CD4-positive, alpha-beta T cell treated with Interleukin-15 for 1 hour (primary cell): Measurements from ENCODE around the gene C1orf115.
A peak's percentile ranks its signal among the peaks of the same experiment; 100 is the strongest.
"Not testable (repeated sequence)": the region's sequence is repeated elsewhere in the genome, so short reads cannot be mapped to it uniquely, and the experiment has no call there.

Experiments
- DNase-seq: peaks from one replicate; pipeline ENCODE4 v3.0.0-alpha.2; 2020

C1orf115 gene

DNA sequence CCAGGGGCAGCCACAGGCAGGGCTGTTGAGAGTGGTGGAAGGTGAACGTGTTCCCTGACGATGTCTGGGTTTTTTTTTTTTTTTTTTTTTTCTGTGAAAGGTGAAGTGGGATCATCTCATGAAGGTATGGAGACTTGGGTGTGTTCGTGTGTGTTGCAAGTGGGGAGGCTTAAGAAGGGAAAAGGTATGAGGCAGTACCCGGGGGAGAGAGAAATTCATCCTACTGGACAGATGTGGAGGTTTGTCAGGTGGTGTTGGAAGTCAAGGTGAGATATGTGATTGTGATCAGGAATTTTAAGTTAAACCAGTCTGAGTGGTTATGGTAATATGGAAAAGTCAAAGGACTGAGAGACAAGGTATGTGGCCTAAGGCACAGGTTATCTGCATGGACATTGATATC, 5.3 kb downstream of the C1orf115 start:
- DNase-seq: no peak

DNA sequence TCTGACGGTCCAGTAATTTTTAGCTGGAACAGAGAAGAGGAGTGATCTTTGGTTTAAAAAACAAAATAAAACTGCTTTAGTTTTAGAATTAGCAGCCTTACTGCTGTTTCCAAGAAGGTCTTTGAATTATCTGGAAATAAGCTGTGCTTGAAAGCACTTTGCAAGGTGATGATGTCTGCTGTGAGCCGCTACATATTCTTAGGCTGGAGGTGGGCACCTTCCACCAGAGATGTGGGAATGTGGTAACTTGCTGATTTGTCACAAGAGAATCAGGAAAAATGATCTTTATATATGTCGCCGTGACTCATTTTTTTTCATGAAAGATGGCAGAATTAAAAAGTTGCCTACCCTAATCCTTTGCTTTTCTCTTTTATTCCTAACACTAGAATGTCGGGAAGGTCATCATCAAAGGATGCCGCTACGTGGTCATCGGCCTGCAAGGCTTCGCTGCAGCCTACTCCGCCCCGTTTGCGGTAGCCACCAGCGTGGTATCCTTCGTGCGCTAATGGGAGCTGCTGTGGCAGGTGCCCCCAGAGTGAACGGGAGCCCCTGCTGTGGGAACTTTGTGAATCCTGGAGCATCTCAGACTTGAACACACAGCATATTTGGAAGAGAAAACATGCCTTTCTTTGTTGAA, 6.2 kb downstream of the C1orf115 start:
- DNase-seq: no peak

GRCh38 chr1:220696863-220697231, 6.7 kb downstream of the C1orf115 start:
- DNase-seq: no peak

- DNase-seq: no peak
Measured at GRCh38 chr1:220697326-220697725, 7.2 kb downstream of the C1orf115 start.

DNA sequence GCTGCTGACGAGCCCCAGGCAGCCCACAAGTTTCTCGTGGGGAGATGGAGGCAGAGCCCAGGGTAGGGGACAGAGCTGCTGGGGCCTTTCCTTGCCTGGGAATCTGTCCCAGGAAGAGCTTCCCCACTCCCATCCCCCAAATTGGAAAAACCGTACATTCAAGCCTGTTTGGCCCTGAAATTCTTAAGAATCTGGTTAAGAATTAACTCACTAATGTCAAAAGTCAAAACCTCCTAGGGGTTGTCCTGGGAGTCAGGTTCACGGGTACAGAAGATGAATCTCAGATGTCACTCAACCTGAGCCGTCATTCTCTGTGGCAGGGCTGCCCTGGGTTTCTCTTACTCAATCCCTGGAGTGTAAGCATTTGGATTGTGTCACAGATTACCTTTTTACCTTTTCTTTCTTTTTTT, 8.4 kb downstream of the C1orf115 start:
- no peak for DNase-seq

DNA sequence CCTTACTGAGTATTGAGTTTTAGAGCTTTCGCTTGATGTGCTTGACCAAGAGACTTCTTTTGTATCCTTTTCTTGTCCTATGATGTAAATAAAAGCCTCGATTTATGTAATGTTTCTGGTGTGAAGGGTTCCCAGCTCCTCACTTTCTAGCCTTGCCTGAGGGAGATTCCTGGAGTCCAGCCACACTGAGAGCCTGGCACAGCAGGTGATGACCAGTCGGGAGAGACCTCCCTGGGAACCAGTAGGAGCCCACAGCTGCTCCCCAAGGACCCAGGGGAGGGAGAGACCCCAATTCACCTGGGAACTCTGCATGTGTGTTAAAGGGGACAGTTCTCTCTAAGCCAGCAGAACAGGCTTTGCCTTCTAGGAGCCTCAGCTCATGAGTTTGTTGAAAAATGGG, 8.9 kb downstream of the C1orf115 start:
- DNase-seq: no peak

DNA sequence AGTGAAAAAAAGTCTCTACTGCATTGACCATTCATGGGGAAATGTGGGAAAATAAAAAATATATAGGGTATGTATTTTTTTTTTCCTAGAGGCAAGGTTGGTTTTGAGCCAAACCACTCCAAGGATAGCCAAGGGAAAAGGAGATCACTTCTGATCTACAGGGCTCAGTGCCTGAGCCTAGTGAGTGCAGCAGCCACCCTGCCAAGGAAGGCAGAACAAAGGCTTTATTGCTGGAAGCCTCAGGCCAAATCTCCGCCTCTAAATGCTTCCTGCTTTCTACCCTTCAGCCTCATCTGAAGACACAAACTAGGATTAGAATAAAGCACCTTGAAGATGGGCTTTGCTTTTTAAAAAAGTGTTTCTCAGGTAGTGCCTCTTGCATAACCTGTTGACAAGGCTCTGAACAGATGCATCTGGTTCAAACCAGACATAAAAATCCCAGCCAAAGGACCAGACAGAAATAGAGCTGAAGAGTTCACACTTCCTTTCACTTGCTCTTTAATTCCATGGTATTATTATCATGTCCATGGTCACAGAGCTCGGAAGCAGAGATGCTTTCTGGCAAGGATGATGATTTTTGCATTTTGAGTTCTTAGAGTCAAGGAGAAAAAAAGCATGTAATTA, 10.5 kb downstream of the C1orf115 start:
- DNase-seq: no peak

- DNase-seq: no peak
Measured at GRCh38 chr1:220701974-220702373, 11.8 kb downstream of the C1orf115 start.

GRCh38 chr1:220702733-220703270, 12.6 kb downstream of the C1orf115 start:
- DNase-seq: no peak

- DNase-seq: no peak
Measured at GRCh38 chr1:220703305-220703704, 13.1 kb downstream of the C1orf115 start.

GRCh38 chr1:220705782-220706181, 15.6 kb downstream of the C1orf115 start:
- no peak for DNase-seq

DNA sequence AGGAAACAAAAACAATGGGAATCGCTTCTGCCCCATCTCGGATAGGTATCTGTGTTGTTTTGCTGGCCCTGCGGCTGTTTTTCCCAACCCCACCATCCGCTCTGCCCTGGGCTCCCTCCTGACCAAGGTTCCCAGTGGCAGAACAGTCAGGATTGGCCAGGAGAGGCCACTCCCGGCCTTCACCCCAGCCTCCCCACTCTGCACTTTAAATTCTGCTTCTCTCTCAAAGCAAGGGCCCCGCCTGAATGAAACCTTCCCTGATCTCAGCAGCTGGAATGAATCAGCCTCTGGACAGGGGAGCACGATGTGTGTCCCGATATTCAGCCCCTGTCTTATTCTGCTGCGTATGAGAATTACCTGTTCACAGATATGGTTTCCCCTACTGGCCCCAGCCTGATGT, 16.3 kb downstream of the C1orf115 start:
- no peak for DNase-seq

GRCh38 chr1:220707160-220707559, 17.0 kb downstream of the C1orf115 start:
- no peak for DNase-seq

DNA sequence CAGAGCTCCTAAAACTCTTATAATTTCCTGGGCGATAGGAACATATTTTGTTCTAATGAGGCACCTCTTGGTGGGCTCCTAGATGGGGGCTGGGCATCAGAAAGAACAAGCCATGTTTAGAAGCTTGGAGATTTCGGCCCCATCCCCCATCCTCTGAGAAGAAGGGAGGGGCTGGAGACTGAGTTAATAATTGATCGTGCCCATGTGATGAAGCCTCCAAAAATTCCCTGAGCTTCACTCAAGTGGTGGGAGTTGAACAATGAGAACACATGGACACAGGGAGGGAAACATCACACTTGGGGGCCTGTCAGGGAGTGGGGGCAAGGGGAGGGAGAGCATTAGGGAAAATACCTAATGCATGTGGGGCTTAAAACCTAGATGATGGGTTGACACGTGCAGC, 18.1 kb downstream of the C1orf115 start:
- no peak for DNase-seq

DNA sequence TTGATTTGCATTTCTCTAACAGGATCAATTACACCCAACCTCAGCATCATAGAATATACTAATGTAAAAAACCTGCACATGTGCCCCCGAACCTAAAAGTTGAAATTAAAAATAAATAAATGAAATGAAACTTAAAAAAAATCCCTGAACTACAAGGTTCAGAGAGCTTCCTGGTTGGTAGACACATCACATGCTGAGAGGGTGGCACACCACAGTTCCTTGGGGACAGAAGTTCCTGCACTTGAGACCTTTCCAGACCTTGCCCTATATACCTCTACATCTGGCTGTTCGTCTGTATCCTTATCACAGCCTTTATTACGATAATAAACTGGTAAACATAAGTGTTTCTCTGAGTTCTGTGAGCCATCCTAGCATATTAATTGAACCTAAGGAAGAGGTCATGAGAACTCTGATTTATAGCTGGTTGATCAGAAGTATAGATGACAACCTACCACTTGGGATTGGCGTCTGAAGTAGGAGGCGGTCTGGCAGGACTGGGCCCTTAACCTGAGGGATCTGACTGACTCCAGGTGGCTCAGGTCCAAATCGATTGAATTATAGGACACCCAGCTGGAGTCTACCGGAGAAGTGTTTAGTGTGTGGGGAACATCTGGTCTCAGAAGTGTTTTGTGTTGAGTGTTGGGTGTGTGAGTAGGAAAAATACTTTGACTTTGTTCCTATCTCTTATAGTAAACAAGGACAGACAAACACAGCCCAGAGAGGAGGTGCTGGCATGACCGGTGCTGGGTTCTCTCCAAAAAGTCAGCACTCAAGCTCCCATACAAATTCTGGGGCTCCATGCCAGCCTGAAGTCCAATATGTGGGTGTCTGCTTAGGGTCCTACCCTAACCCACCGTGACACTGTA, 19.0 kb downstream of the C1orf115 start:
- no peak for DNase-seq

DNA sequence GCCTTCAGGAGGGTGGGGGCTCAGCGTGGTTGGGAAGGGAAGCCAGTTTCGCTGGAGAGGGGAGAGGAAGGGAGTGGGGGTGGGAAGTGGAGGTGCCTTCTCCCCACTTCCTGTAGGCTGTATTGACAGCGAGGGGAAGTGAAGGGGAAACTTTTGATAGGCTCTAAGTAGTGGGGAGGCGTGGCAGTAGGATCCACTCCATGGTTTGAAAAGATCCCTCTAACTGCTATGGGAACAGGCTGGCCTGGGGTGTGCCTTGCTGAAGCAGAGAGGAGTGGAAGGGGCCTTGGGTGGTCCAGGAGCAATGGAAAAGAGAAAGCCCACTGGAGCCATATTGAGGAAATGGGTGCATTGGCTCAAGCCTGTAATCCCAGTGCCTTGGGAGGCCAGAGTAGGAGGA, 20.2 kb downstream of the C1orf115 start:
- DNase-seq: no peak

DNA sequence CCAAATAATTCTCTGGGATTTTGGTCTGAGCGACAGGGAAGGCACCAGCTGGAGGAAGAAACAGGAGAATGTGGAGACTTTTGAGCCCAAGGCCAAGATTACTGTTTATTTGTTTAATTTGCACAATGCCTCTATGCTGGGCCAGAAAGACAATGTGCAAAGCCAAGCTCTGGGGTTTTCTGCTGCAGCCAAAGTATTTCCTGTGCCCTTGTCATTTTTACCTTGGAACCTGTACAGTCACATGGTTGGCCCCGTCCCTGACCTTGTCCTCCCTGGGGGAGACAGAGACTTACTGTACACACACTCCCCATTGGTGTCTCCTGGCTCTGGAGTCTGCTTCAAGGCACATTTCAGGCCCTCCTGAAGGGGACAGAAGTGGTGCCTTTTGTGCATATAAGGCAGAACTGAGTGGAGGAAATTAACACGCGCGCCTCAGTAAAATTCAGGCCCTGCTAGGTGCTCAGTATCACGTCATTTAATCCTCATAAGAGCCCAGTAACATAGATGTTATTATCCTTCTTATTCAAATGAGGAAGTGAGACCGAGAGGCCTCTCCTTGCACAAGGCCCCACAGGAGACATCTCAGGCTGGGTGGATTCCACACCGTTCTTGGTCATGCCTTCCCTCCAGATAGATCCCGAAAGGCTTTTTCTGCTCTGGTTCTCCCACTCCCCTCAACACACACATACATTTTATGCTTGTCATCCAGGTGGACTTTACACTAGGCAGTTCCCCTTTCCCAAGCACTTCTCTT, 21.1 kb downstream of the C1orf115 start:
- peak; percentile 33 for DNase-seq

- not testable (repeated sequence) for DNase-seq
Measured at GRCh38 chr1:220715986-220716385, 25.8 kb downstream of the C1orf115 start.

- no peak for DNase-seq
Measured at GRCh38 chr1:220717800-220718640, 27.9 kb downstream of the C1orf115 start.

- not testable (repeated sequence) for DNase-seq
Measured at GRCh38 chr1:220721266-220721665, 31.1 kb downstream of the C1orf115 start.

GRCh38 chr1:220726634-220727033, 36.5 kb downstream of the C1orf115 start:
- no peak for DNase-seq

DNA sequence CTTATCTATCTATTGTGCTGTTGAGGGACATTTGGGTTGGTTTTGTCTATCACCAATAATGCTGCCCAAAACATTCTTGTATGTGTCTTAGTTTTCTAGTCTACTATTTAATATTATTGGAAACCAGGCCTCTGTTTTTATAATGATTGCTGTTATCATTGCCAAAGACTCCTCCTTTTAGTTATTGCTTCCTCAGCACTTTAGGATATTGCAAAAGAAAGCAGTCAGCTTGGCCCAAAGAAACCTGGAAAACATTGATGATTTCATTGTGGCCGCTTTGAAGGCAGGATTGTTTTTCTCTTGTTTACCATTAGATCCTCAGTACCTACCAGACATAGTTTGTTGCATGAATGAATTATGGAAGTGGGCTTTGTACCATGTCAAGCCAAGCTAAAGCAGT, 37.4 kb downstream of the C1orf115 start:
- DNase-seq: no peak
